IMR-90 (cell line): Measurements from ENCODE around the gene SLC28A3. TPM values are rescaled to one million over a fixed set of nuclear protein-coding genes. Genes with fewer than 3 reads are reported as not detected.

ENCODE experiments used
- ATAC-seq: fragments of 200-7000 bp; cut with Tn5 transposase; 2 replicates; pipeline ENCODE4 v1.9.1; 2020; ENCODE audit warnings: low read depth, mild to moderate bottlenecking, moderate library complexity
- Bru-seq: library from RNA; stranded (reverse); fragments of 400-500 nt; gene quantifications from one replicate; lab custom pipeline; 2021; lab: Mats Ljungman, UMichigan
- BruChase-seq, 2 experiments: library from RNA; stranded (reverse); fragments of 400-500 nt; gene quantifications; one replicate each; lab custom pipeline; 2021; lab: Mats Ljungman, UMichigan
- BruUV-seq: library from RNA; stranded (reverse); fragments of 400-500 nt; replicated peaks from 2 replicates; lab custom pipeline; 2021; lab: Mats Ljungman, UMichigan
- CTCF ChIA-PET: fragments of 300-600 bp; formaldehyde crosslinking; extraction: SDS; loops from one replicate; lab custom pipeline; 2021; ENCODE audit warnings: antibody characterized with exemption; lab: Yijun Ruan, JAX
- POLR2A ChIA-PET: fragments of 300-600 bp; sonication (Branson Sonifier 250); formaldehyde crosslinking; loops from one replicate; lab custom pipeline; 2022; ENCODE audit warnings: antibody characterized with exemption; ENCODE audit not compliant: unreplicated experiment; lab: Charles Lee
- DNase-seq: peaks from one replicate; pipeline ENCODE4 v3.0.0; 2013
- H2AFZ ChIP-seq: replicated peaks from 2 replicates; pipeline ENCODE3; 2013; ENCODE audit warnings: low read length, mild to moderate bottlenecking; ENCODE audit not compliant: poor library complexity
- H2AK5ac ChIP-seq: 2 replicates; pipeline ENCODE4 v1.6.1; 2013; ENCODE audit warnings: low read depth, low read length, inconsistent platforms
- H2AK9ac ChIP-seq: replicated peaks from 2 replicates; pipeline ENCODE3; 2013; ENCODE audit warnings: mild to moderate bottlenecking, low read depth, low read length, moderate library complexity; ENCODE audit not compliant: poor library complexity
- H2BK120ac ChIP-seq: 2 replicates; pipeline ENCODE4 v1.6.1; 2013; ENCODE audit warnings: low read depth, low read length, inconsistent platforms
- H2BK15ac ChIP-seq: 3 replicates; pipeline ENCODE4 v1.6.1; 2013; ENCODE audit warnings: low read depth, low read length, inconsistent platforms
- H2BK20ac ChIP-seq: 2 replicates; pipeline ENCODE4 v1.6.1; 2013; ENCODE audit warnings: low read depth, mild to moderate bottlenecking, inconsistent platforms, low read length, moderate library complexity
- H2BK5ac ChIP-seq: 2 replicates; pipeline ENCODE4 v1.6.1; 2013; ENCODE audit warnings: mild to moderate bottlenecking, low read depth, low read length, inconsistent platforms; ENCODE audit not compliant: poor library complexity, severe bottlenecking
- H3K14ac ChIP-seq: replicated peaks from 2 replicates; pipeline ENCODE4 v1.6.1; 2013; ENCODE audit warnings: low read depth, low read length, inconsistent platforms
- H3K18ac ChIP-seq: 2 replicates; pipeline ENCODE4 v1.6.1; 2013; ENCODE audit warnings: low read depth, low read length, control low read depth
- H3K23ac ChIP-seq: 2 replicates; pipeline ENCODE4 v1.6.1; 2013; ENCODE audit warnings: low read depth, low read length, inconsistent platforms
- H3K27ac ChIP-seq: 2 replicates; pipeline ENCODE4 v1.5.1; 2013; ENCODE audit warnings: mild to moderate bottlenecking, control low read depth, low read length; ENCODE audit not compliant: insufficient read depth
- H3K27me3 ChIP-seq: 2 replicates; pipeline ENCODE4 v1.6.1; 2013; ENCODE audit warnings: low read length; ENCODE audit not compliant: control insufficient read depth, insufficient read depth
- H3K36me3 ChIP-seq: 2 replicates; pipeline ENCODE4 v1.6.1; 2013; ENCODE audit warnings: low read length, mixed read lengths; ENCODE audit not compliant: control insufficient read depth, insufficient read depth
- H3K4ac ChIP-seq: 2 replicates; pipeline ENCODE4 v1.6.1; 2013; ENCODE audit warnings: low read depth, low read length, inconsistent platforms
- H3K4me1 ChIP-seq: 2 replicates; pipeline ENCODE4 v1.6.1; 2013; ENCODE audit warnings: low read length, mixed read lengths; ENCODE audit not compliant: control insufficient read depth, insufficient read depth
- H3K4me2 ChIP-seq: 2 replicates; pipeline ENCODE4 v1.6.1; 2013; ENCODE audit warnings: low read depth, mild to moderate bottlenecking, control low read depth, low read length, moderate library complexity
- H3K4me3 ChIP-seq: 2 replicates; pipeline ENCODE4 v1.5.1; 2013; ENCODE audit warnings: low read depth, mild to moderate bottlenecking, control low read depth, low read length, moderate library complexity; ENCODE audit not compliant: insufficient read depth
- H3K56ac ChIP-seq: 2 replicates; pipeline ENCODE4 v1.6.1; 2013; ENCODE audit warnings: low read length, inconsistent platforms; ENCODE audit not compliant: insufficient read depth; ENCODE audit errors: extremely low read depth
- H3K79me1 ChIP-seq, 2 experiments: 2 replicates each; pipeline ENCODE4 v1.6.1; 2013; ENCODE audit warnings: low read length in 2 of 2, inconsistent platforms in 1 of 2, low read depth in 1 of 2
- H3K9ac ChIP-seq: 2 replicates; pipeline ENCODE4 v1.6.1; 2013; ENCODE audit warnings: low read depth, low read length, control low read depth
- H3K9me1 ChIP-seq: 2 replicates; pipeline ENCODE4 v1.6.1; 2013; ENCODE audit warnings: low read length, inconsistent platforms; ENCODE audit not compliant: insufficient read depth
- H3K9me3 ChIP-seq: 2 replicates; pipeline ENCODE4 v1.6.1; 2013; ENCODE audit warnings: low read length; ENCODE audit not compliant: control insufficient read depth, insufficient read depth
- H4K20me1 ChIP-seq: 2 replicates; pipeline ENCODE4 v1.6.1; 2013; ENCODE audit warnings: low read length, inconsistent platforms; ENCODE audit not compliant: insufficient read depth
- H4K5ac ChIP-seq: 2 replicates; pipeline ENCODE4 v1.6.1; 2013; ENCODE audit warnings: mild to moderate bottlenecking, low read depth, low read length, control low read depth
- H4K8ac ChIP-seq, 2 experiments: 2 replicates each; pipeline ENCODE4 v1.6.1; 2013; ENCODE audit warnings: low read depth in 2 of 2, low read length in 2 of 2, control low read depth in 1 of 2, inconsistent platforms in 1 of 2
- H4K91ac ChIP-seq: 2 replicates; pipeline ENCODE4 v1.6.1; 2013; ENCODE audit warnings: low read depth, low read length, inconsistent platforms; ENCODE audit not compliant: insufficient read depth
- CEBPB ChIP-seq: IDR thresholded peaks from 2 replicates; pipeline ENCODE4 v1.6.1; 2012; ENCODE audit warnings: low read depth, low read length, improper control_type of control experiment
- MAFK ChIP-seq: IDR thresholded peaks from 2 replicates; pipeline ENCODE4 v1.6.1; 2012; ENCODE audit warnings: low read depth, low read length, improper control_type of control experiment
- WGBS, 2 experiments: methylation state at CpG; one replicate each; pipeline versions ENCODE4 v1.1.5 to v1.1.7; 2013; ENCODE audit warnings: missing lambda C conversion rate in 2 of 2; ENCODE audit not compliant: insufficient read length in 1 of 2; ENCODE audit errors: extremely low coverage in 2 of 2; 5-methylcytosine and 5-hydroxymethylcytosine counted together
- dilution Hi-C: fragments of 300-500 bp; cut with HindIII; formaldehyde crosslinking; loops from one replicate; pipeline ENCODE4 v1.14.3; 2018; ENCODE audit warnings: low sequenced_read_pairs; ENCODE audit not compliant: unreplicated experiment
- in situ Hi-C: fragments of 300-500 bp; cut with MboI; formaldehyde crosslinking; loops from 3 replicates; pipeline ENCODE4 v1.14.3; 2019; ENCODE audit warnings: low sequenced_read_pairs, inconsistent platforms, mixed read lengths
- intact Hi-C: fragments of 100-400 bp; cut with micrococcal nuclease; formaldehyde crosslinking; loops from 2 replicates; pipeline ENCODE4 v1.10.0; 2022
- long read RNA-seq: library from polyadenylated mRNA; unstranded; transcript quantifications from one replicate; pipeline ENCODE4 v2.0.0, GENCODE V29; 2021; ENCODE audit not compliant: unreplicated experiment
- polyA plus RNA-seq, 3 experiments: library from polyadenylated mRNA; depleted of rRNA; stranded (reverse); fragments of >200 nt; gene quantifications; 2 replicates each; pipeline ENCODE4 v1.2.3, GENCODE V29; 2012; ENCODE audit warnings: low replicate concordance in 1 of 3
- total RNA-seq: library from RNA; depleted of rRNA; stranded (reverse); fragments of >200 nt; gene quantifications from 2 replicates; pipeline ENCODE4 v1.2.3, GENCODE V29; 2012; rRNA removed

Gene SLC28A3
- total RNA-seq (1.9 and 2.2 TPM in 2 replicates), polyA plus RNA-seq (2012; rRNA removed) (1.0 and 1.1 TPM in 2 replicates), Bru-seq, nascent RNA (percentile 20 among the genes with signal in this experiment), BruChase-seq, experiment 1, labeled RNA remaining after a 6-hour chase (percentile 18 among the genes with signal in this experiment), BruChase-seq, experiment 2, labeled RNA remaining after a 2-hour chase (percentile 15 among the genes with signal in this experiment)
- polyA plus RNA-seq (2012; cell fraction: cytosol; rRNA removed), result 0.33 and 0.38 TPM in 2 replicates
- polyA plus RNA-seq (2012; cell fraction: nucleus; rRNA removed; ENCODE audit: low replicate concordance), result 0.27 and 1.1 TPM in 2 replicates
- long read RNA-seq, result 0 reads

GRCh38 chr9:84340535-84340934 lies at the start of gene SLC28A3:
Gene SLC28A3, minus strand, starts transcription at chr9:84340758. Its CDS starts 125 bp downstream, at chr9:84340633.
- no peak within 1 kb of the TSS for H3K4me3 ChIP-seq
- TF ChIP-seq CEBPB (no peak), MAFK (no peak)
- DNase-seq, result no peak

More at GRCh38 chr9:84340535-84340934, at the start of gene SLC28A3:
- BruUV-seq, result no TSS peak
- H4K8ac ChIP-seq, result no peak within 1 kb of the TSS
- no peak within 1 kb of the TSS for H3K18ac ChIP-seq
- H3K4ac ChIP-seq, result no peak within 1 kb of the TSS
- CTCF ChIA-PET, result no interaction called here
- no peak within 1 kb of the TSS for H2BK120ac ChIP-seq
- H3K23ac ChIP-seq, result no peak within 1 kb of the TSS
- no peaks in the 10 kb centered on the region for H3K4me1 ChIP-seq
- H3K27me3 ChIP-seq, result no peaks in the 10 kb centered on the region; the same call in 1 of the 2 replicates
- dilution Hi-C loops (no loop called here), in situ Hi-C loops (no loop called here), intact Hi-C loops (no loop called here)
- H2AFZ ChIP-seq, result no peak within 1 kb of the TSS
- H3K27ac ChIP-seq, result no peak within 1 kb of the TSS
- H2AK9ac ChIP-seq, result no peak within 1 kb of the TSS
- H4K20me1 ChIP-seq, result no peaks in the 10 kb centered on the region
- no peak within 1 kb of the TSS for H3K56ac ChIP-seq
- ATAC-seq, result no peak
- H2BK20ac ChIP-seq, result no peak within 1 kb of the TSS
- H2BK15ac ChIP-seq, result no peak within 1 kb of the TSS
- POLR2A ChIA-PET, result no interaction called here
- H3K79me1 ChIP-seq, result no peaks in the 10 kb centered on the region
- H3K9me1 ChIP-seq, result no peaks in the 10 kb centered on the region
- no peak within 1 kb of the TSS for H4K5ac ChIP-seq
- no peak within 1 kb of the TSS for H4K91ac ChIP-seq
- 11% methylated on average over 1 of the region's 5 CpGs; no CpG with 5 or more reads in 1 of the 2 experiments for WGBS, 2 experiments
- no peak within 1 kb of the TSS for H3K4me2 ChIP-seq
- H3K9me3 ChIP-seq, result no peaks in the 10 kb centered on the region
- no peak within 1 kb of the TSS for H2BK5ac ChIP-seq
- no peak within 1 kb of the TSS for H2AK5ac ChIP-seq
- H3K36me3 ChIP-seq, result no peaks in the 10 kb centered on the region
- H3K14ac ChIP-seq, result no peak within 1 kb of the TSS
- H3K9ac ChIP-seq, result no peak within 1 kb of the TSS
